Panc1 (cell line): Measurements from ENCODE around the gene GRK1. TPM values are rescaled to one million over a fixed set of nuclear protein-coding genes. Genes with fewer than 3 reads are reported as not detected.

ENCODE experiments used
- ATAC-seq: fragments of 200-7000 bp; cut with Tn5 transposase; 2 replicates; pipeline ENCODE4 v1.9.1; 2020; ENCODE audit warnings: mild to moderate bottlenecking, moderate library complexity
- BruUV-seq: library from RNA; stranded (reverse); fragments of 400-500 nt; replicated peaks from 2 replicates; lab custom pipeline; 2021; lab: Mats Ljungman, UMichigan
- CTCF ChIA-PET: fragments of 300-600 bp; sonication (Branson Sonifier 250); formaldehyde crosslinking; loops from one replicate; lab custom pipeline; 2022; ENCODE audit warnings: antibody characterized with exemption; lab: Charles Lee
- POLR2A ChIA-PET: fragments of 300-600 bp; sonication (Branson Sonifier 250); formaldehyde crosslinking; loops from one replicate; lab custom pipeline; 2022; ENCODE audit warnings: antibody characterized with exemption; lab: Charles Lee
- DNase-seq: peaks from one replicate; pipeline ENCODE4 v3.0.0-alpha.2; 2010; ENCODE audit warnings: low read depth, low spot score
- H3K27ac ChIP-seq: 2 replicates; pipeline ENCODE4 v1.5.1; 2011; ENCODE audit warnings: mild to moderate bottlenecking, low read length, inconsistent platforms
- H3K27me3 ChIP-seq: fragments of 200-500 bp; sonication (Bioruptor generic); 2 replicates; pipeline ENCODE4 v1.6.0; 2014; ENCODE audit warnings: low read length, inconsistent platforms; ENCODE audit not compliant: control insufficient read depth, insufficient read depth
- H3K36me3 ChIP-seq: fragments of 200-500 bp; sonication (Bioruptor generic); 2 replicates; pipeline ENCODE4 v1.5.1; 2014; ENCODE audit warnings: inconsistent platforms, mild to moderate bottlenecking, low read length, moderate library complexity; ENCODE audit not compliant: control insufficient read depth, insufficient read depth
- H3K4me1 ChIP-seq: 2 replicates; pipeline ENCODE4 v1.5.1; 2011; ENCODE audit warnings: inconsistent platforms, mild to moderate bottlenecking, low read length, moderate library complexity; ENCODE audit not compliant: control insufficient read depth, insufficient read depth
- H3K4me3 ChIP-seq, 2 experiments: 2 replicates each; pipeline ENCODE4 v1.5.1; 2011 to 2012; ENCODE audit warnings: low read depth in 2 of 2, low read length in 2 of 2, mild to moderate bottlenecking in 2 of 2, inconsistent platforms in 1 of 2, moderate library complexity in 1 of 2
- H3K9me3 ChIP-seq: fragments of 200-500 bp; sonication (Bioruptor generic); 2 replicates; pipeline ENCODE4 v1.5.1; 2014; ENCODE audit warnings: low read depth, mild to moderate bottlenecking, inconsistent platforms, low read length, moderate library complexity; ENCODE audit not compliant: control insufficient read depth, insufficient read depth
- CTCF ChIP-seq: fragments of 450-650 bp; IDR thresholded peaks from 2 replicates; pipeline ENCODE4 v1.5.1; 2017; ENCODE audit warnings: mild to moderate bottlenecking
- POLR2AphosphoS5 ChIP-seq: IDR thresholded peaks from 2 replicates; pipeline ENCODE4 v1.6.1; 2012; ENCODE audit warnings: mild to moderate bottlenecking, low read depth, low read length, moderate library complexity
- REST ChIP-seq, 2 experiments: IDR thresholded peaks; 2 replicates each; pipeline ENCODE4 v1.6.1; 2011 to 2012; ENCODE audit warnings: low read depth in 2 of 2, control low read depth in 1 of 2, low read length in 1 of 2, mild to moderate bottlenecking in 1 of 2, moderate library complexity in 1 of 2; ENCODE audit not compliant: insufficient read depth in 1 of 2
- SIN3A ChIP-seq: IDR thresholded peaks from 2 replicates; pipeline ENCODE4 v1.6.1; 2012; ENCODE audit warnings: low read depth, mild to moderate bottlenecking, low read length, moderate library complexity, borderline replicate concordance; ENCODE audit not compliant: insufficient read depth
- TCF7L2 ChIP-seq: IDR thresholded peaks from 2 replicates; pipeline ENCODE4 v1.6.1; 2011; ENCODE audit warnings: mild to moderate bottlenecking, low read depth, low read length, inconsistent platforms
- in situ Hi-C: cut with HindIII; loops from 2 replicates; pipeline ENCODE4 v1.10.0; 2016; ENCODE audit warnings: low sequenced_read_pairs, low pct_unique_long_range_greater_than_20kb
- intact Hi-C: fragments of 100-400 bp; cut with micrococcal nuclease; formaldehyde crosslinking; loops from one replicate; pipeline ENCODE4 v1.10.0; 2022; ENCODE audit not compliant: unreplicated experiment
- total RNA-seq: library from RNA; stranded (reverse); gene quantifications from one replicate; pipeline ENCODE4 v1.2.1, GENCODE V29; 2021; ENCODE audit not compliant: unreplicated experiment

GRK1 gene
- total RNA-seq, 1 experiment from 2014 or later, result 1.8 TPM

- POLR2A ChIA-PET, result no interaction called here
- DNase-seq (no peak), ATAC-seq (no peak)
- CTCF ChIA-PET, result no interaction called here
- TF ChIP-seq POLR2AphosphoS5 (no peak), CTCF (no peak), REST (IDR thresholded peaks at IDR 0.05; ENCODE audit: insufficient read depth in 1 of 2, low read depth in 2 of 2, low read length in 1 of 2) (no peak), SIN3A (no peak), TCF7L2 (no peak)
- no TSS peak for BruUV-seq
- in situ Hi-C loops (no loop called here), intact Hi-C loops (no loop called here)
- no peaks in the 10 kb centered on the region for H3K27me3 ChIP-seq
- no peak overlapping the region for H3K27ac ChIP-seq
- no peaks in the 10 kb centered on the region for H3K4me1 ChIP-seq
- no peaks in the 10 kb centered on the region for H3K9me3 ChIP-seq
- no peaks in the 10 kb centered on the region for H3K36me3 ChIP-seq
- H3K4me3 ChIP-seq, result no peak overlapping the region
Measured at GRCh38 chr13:113723410-113724015, 56.5 kb downstream of the GRK1 start.

- CTCF ChIA-PET, result no interaction called here
- Histone ChIP-seq H3K27ac (peak overlapping the region; percentile 31; the same call in 1 of the 2 replicates), H3K27me3 (no peaks in the 10 kb centered on the region), H3K4me1 (no peaks in the 10 kb centered on the region), H3K9me3 (no peaks in the 10 kb centered on the region), H3K36me3 (no peaks in the 10 kb centered on the region), H3K4me3 (peak overlapping the region; percentile 46 to 51)
- in situ Hi-C loops (no loop called here), intact Hi-C loops (no loop called here)
- POLR2A ChIA-PET, result no interaction called here
- peak; percentile 14 for ATAC-seq
- DNase-seq, result no peak
- no peak for TF ChIP-seq TCF7L2
- TF ChIP-seq POLR2AphosphoS5, result no peak
- no peak for TF ChIP-seq SIN3A
- TF ChIP-seq CTCF, result no peak
- TF ChIP-seq REST (IDR thresholded peaks at IDR 0.05; ENCODE audit: insufficient read depth in 1 of 2, low read depth in 2 of 2, low read length in 1 of 2), result no peak
- no TSS peak for BruUV-seq
Measured at GRCh38 chr13:113724016-113724758, 57.2 kb downstream of the GRK1 start.
